Astrocyte of the spinal cord (primary cell): ENCODE data around the gene UTF1.

Experiments
- DNase-seq: peaks from one replicate; pipeline ENCODE4 v3.0.0; 2011; ENCODE audit warnings: low read depth, low spot score
- H3K4me3 ChIP-seq: 2 replicates; pipeline ENCODE4 v1.5.1; 2011; ENCODE audit warnings: low read depth, mild to moderate bottlenecking, low read length, moderate library complexity
- CTCF ChIP-seq: IDR thresholded peaks from 2 replicates; pipeline ENCODE4 v1.5.1; 2012; ENCODE audit warnings: low read depth, mild to moderate bottlenecking, low read length, inconsistent platforms
- in situ Hi-C: cut with HindIII; loops from 2 replicates; pipeline ENCODE4 v1.10.0; 2017; ENCODE audit warnings: low sequenced_read_pairs

The UTF1 gene

GRCh38 chr10:133203652-133204195, 26.3 kb upstream of the UTF1 start:
- in situ Hi-C loops = no loop called here
- H3K4me3 ChIP-seq = no peak overlapping the region
- no peak for DNase-seq
- TF ChIP-seq CTCF = no peak

GRCh38 chr10:133204226-133205015, 25.6 kb upstream of the UTF1 start:
- no peak for TF ChIP-seq CTCF
- no peak for DNase-seq
- in situ Hi-C loops = no loop called here

GRCh38 chr10:133205146-133205545, 24.9 kb upstream of the UTF1 start:
- in situ Hi-C loops = no loop called here
- DNase-seq = no peak
- H3K4me3 ChIP-seq = no peak overlapping the region
- no peak for TF ChIP-seq CTCF

More at GRCh38 chr10:133204226-133205015, 25.6 kb upstream of the UTF1 start:
- no peak overlapping the region for H3K4me3 ChIP-seq

GRCh38 chr10:133206356-133207040, 23.5 kb upstream of the UTF1 start:
- no peak for DNase-seq
- H3K4me3 ChIP-seq = no peak overlapping the region
- in situ Hi-C loops = no loop called here
- TF ChIP-seq CTCF = no peak

GRCh38 chr10:133207041-133207600, 22.9 kb upstream of the UTF1 start:
- in situ Hi-C loops = no loop called here
- no peak overlapping the region for H3K4me3 ChIP-seq
- TF ChIP-seq CTCF = no peak
- no peak for DNase-seq

- no peak for TF ChIP-seq CTCF
- no peak overlapping the region for H3K4me3 ChIP-seq
- DNase-seq = no peak
- in situ Hi-C loops = no loop called here
These were observed 22.4 kb upstream of the UTF1 start for GRCh38 chr10:133207627-133208026.
